Smooth muscle cell (in vitro differentiated cells): Measurements from ENCODE around the gene ZBTB38. TPM values are rescaled to one million over a fixed set of nuclear protein-coding genes. Genes with fewer than 3 reads are reported as not detected.

Source experiments
- DNase-seq: peaks from one replicate; lab custom pipeline; 2025; ENCODE audit not compliant: unreplicated experiment; lab: John Stamatoyannopoulos, UW
- H2AFZ ChIP-seq: fragments of 200-600 bp; sonication (generic); 2 replicates; pipeline ENCODE4 v1.6.0; 2016; ENCODE audit warnings: antibody characterized with exemption, low read depth, mild to moderate bottlenecking
- H3F3A ChIP-seq: fragments of 200-600 bp; sonication (generic); 2 replicates; pipeline ENCODE4 v1.6.0; 2017; ENCODE audit warnings: antibody characterized with exemption, low read depth
- H3K27ac ChIP-seq: fragments of 200-600 bp; sonication (generic); 2 replicates; pipeline ENCODE4 v1.5.1; 2016; ENCODE audit warnings: low read depth, mild to moderate bottlenecking
- H3K27me3 ChIP-seq: fragments of 200-600 bp; sonication (generic); 2 replicates; pipeline ENCODE4 v1.6.1; 2016; ENCODE audit warnings: low read depth, mild to moderate bottlenecking
- H3K36me3 ChIP-seq: fragments of 200-600 bp; sonication (generic); 2 replicates; pipeline ENCODE4 v1.5.1; 2016; ENCODE audit warnings: low read depth
- H3K4me1 ChIP-seq: fragments of 200-600 bp; sonication (generic); 2 replicates; pipeline ENCODE4 v1.5.1; 2016; ENCODE audit warnings: low read depth
- H3K4me2 ChIP-seq: fragments of 200-600 bp; sonication (generic); 2 replicates; pipeline ENCODE4 v1.6.0; 2016; ENCODE audit warnings: mild to moderate bottlenecking
- H3K4me3 ChIP-seq: fragments of 200-600 bp; sonication (generic); 2 replicates; pipeline ENCODE4 v1.5.1; 2016; ENCODE audit warnings: mild to moderate bottlenecking
- H3K79me2 ChIP-seq: fragments of 200-600 bp; sonication (generic); 2 replicates; pipeline ENCODE4 v1.6.0; 2016; ENCODE audit warnings: low read depth, mild to moderate bottlenecking
- H3K9ac ChIP-seq: fragments of 200-600 bp; sonication (generic); 2 replicates; pipeline ENCODE4 v1.6.0; 2016; ENCODE audit warnings: low read depth
- H3K9me3 ChIP-seq: fragments of 200-600 bp; sonication (generic); replicated peaks from 2 replicates; pipeline ENCODE4 v1.5.1; 2016; ENCODE audit warnings: low read depth
- H4K20me1 ChIP-seq: fragments of 200-600 bp; sonication (generic); 2 replicates; pipeline ENCODE4 v1.6.0; 2016; ENCODE audit warnings: low read depth
- WGBS: methylation state at CpG from one replicate; pipeline ENCODE4 v1.1.7; 2016; ENCODE audit warnings: low lambda C conversion rate; 5-methylcytosine and 5-hydroxymethylcytosine counted together
- polyA plus RNA-seq: library from polyadenylated mRNA; unstranded; fragments of >200 nt; fragmentation: Nextera tagmentation; extraction: Ambion mirVana; gene quantifications from 2 replicates; pipeline ENCODE4 v1.2.1, GENCODE V29; 2016
- total RNA-seq: library from RNA; depleted of rRNA; stranded (reverse); fragments of >200 nt; gene quantifications from 2 replicates; pipeline ENCODE4 v1.2.3, GENCODE V29; 2014
- TF ChIP-seq, protein P1 (sequence below): fragments of 200-600 bp; sonication (generic); IDR thresholded peaks from 2 replicates; pipeline ENCODE4 v1.5.1; 2017; ENCODE audit warnings: borderline replicate concordance, mild to moderate bottlenecking, antibody characterized with exemption; ENCODE audit not compliant: insufficient read depth, poor library complexity, severe bottlenecking

ZBTB38 gene
- total and polyA plus RNA-seq, 2 experiments from 2014 or later = 21.7 to 68.0 TPM

DNA sequence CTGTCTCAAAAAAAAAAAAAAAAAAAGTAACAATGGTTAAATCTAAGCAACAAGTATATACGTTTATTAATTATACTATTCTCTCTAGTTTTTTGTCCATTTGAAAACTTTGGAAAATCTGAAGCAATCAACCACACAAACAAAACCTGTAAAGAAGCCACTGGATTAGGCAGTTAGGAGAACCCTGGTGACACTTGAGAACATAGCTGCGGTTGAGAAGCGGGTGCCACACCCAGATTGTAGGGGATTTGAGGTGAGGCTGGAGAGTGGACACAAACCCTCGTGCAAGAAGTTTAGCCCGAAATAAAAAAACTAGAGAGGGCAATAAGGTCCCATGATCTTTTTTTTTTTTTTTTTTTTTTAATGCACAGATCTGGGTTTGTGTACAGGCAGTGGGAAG, 25.9 kb upstream of the ZBTB38 start:
- Histone ChIP-seq H3K79me2 (no peaks in the 10 kb centered on the region), H4K20me1 (no peaks in the 10 kb centered on the region), H3K27me3 (no peaks in the 10 kb centered on the region), H3K4me1 (no peaks in the 10 kb centered on the region), H3K27ac (no peak overlapping the region), H3F3A (no peaks in the 10 kb centered on the region), H3K4me2 (no peak overlapping the region), H3K4me3 (no peak overlapping the region), H3K36me3 (no peaks in the 10 kb centered on the region), H2AFZ (no peak overlapping the region), H3K9ac (no peak overlapping the region), H3K9me3 (no peaks in the 10 kb centered on the region)
- DNase-seq = no peak
- 90% methylated on average over 5 of the region's 5 CpGs for WGBS
- TF ChIP-seq, protein P1, sequence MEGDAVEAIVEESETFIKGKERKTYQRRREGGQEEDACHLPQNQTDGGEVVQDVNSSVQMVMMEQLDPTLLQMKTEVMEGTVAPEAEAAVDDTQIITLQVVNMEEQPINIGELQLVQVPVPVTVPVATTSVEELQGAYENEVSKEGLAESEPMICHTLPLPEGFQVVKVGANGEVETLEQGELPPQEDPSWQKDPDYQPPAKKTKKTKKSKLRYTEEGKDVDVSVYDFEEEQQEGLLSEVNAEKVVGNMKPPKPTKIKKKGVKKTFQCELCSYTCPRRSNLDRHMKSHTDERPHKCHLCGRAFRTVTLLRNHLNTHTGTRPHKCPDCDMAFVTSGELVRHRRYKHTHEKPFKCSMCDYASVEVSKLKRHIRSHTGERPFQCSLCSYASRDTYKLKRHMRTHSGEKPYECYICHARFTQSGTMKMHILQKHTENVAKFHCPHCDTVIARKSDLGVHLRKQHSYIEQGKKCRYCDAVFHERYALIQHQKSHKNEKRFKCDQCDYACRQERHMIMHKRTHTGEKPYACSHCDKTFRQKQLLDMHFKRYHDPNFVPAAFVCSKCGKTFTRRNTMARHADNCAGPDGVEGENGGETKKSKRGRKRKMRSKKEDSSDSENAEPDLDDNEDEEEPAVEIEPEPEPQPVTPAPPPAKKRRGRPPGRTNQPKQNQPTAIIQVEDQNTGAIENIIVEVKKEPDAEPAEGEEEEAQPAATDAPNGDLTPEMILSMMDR = no peak

DNA sequence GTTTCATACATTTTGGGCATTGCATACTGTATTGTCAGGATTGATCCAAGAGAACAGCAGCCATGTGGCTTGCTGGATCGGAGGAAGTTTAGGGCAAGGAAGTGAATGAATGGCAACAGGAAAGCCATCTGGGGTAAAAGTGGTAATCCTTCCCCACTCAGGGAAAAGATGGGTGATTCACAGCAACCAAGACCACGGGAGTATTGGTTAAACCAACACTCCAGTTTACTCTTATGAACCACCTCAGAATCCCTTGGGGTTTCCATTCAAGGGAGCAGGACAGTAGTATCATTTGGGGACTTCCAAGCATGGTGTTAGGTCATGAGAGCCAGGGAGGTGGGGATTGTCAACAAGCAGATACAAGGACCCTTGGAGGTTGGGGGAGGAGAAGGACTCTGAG, 25.2 kb upstream of the ZBTB38 start:
- no peaks in the 10 kb centered on the region for H3K9me3 ChIP-seq
- H4K20me1 ChIP-seq = no peaks in the 10 kb centered on the region
- no peak overlapping the region for H3K4me3 ChIP-seq
- no peak overlapping the region for H3K27ac ChIP-seq
- H3F3A ChIP-seq = no peaks in the 10 kb centered on the region
- H3K4me1 ChIP-seq = no peaks in the 10 kb centered on the region
- H3K36me3 ChIP-seq = no peaks in the 10 kb centered on the region
- no peak overlapping the region for H3K4me2 ChIP-seq
- no peak overlapping the region for H3K9ac ChIP-seq
- no peaks in the 10 kb centered on the region for H3K79me2 ChIP-seq
- H3K27me3 ChIP-seq = no peaks in the 10 kb centered on the region
- TF ChIP-seq, protein P1 = no peak
- no peak overlapping the region for H2AFZ ChIP-seq
- no peak for DNase-seq
- WGBS = 82% methylated on average over 2 of the region's 2 CpGs

DNA sequence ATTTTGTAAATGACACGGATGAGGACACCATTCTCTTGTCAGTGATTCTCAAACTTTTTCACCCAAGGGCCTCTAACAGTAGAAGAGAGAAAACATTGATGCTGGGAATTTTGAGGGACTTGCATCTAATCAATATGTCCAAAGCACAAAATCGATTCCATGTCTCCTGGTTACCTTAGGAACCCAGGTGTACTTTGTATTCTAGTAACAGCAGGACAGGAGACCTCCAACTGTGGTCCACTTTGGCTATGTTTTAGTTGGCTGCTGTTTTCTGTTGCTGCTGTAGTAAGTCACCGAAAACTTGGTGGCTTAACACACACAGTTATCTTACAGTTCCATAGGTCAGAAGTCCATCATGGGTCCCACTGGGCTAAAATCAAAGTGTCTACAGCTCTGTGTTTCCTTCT, 24.4 kb upstream of the ZBTB38 start:
- Histone ChIP-seq H3K27me3 (no peaks in the 10 kb centered on the region), H2AFZ (no peak overlapping the region), H3K9ac (no peak overlapping the region), H3K27ac (no peak overlapping the region), H3K79me2 (no peaks in the 10 kb centered on the region), H3K4me3 (no peak overlapping the region), H4K20me1 (no peaks in the 10 kb centered on the region), H3K36me3 (no peaks in the 10 kb centered on the region), H3K4me1 (no peaks in the 10 kb centered on the region), H3K9me3 (no peaks in the 10 kb centered on the region), H3F3A (no peaks in the 10 kb centered on the region), H3K4me2 (no peak overlapping the region)
- TF ChIP-seq, protein P1 = no peak
- 83% methylated on average over 3 of the region's 3 CpGs for WGBS
- DNase-seq = no peak

DNA sequence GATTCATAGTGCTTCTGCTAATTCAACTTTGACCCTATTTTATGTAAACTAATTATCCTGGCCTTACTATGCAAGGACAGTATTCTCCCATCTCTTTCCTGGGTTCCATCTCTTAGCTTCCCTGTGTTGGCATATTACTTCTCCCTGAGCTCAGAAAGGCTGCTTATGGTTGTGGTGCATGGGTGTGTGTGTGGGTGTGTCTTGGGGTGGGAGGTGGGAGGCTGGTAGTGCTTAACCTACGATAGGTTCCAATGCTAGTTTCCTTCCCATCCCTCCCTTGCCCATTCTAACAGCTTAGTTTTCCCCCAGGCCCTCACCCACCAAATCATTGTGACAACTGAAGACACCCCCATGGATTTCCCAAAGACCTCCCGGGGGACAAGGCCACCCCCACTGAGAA, 22.8 kb upstream of the ZBTB38 start:
- Histone ChIP-seq H3K79me2 (no peaks in the 10 kb centered on the region), H4K20me1 (no peaks in the 10 kb centered on the region), H3K9me3 (no peaks in the 10 kb centered on the region), H3K4me2 (no peak overlapping the region), H3K36me3 (no peaks in the 10 kb centered on the region), H3K4me1 (no peaks in the 10 kb centered on the region), H3F3A (no peaks in the 10 kb centered on the region), H3K27me3 (no peaks in the 10 kb centered on the region), H2AFZ (no peak overlapping the region), H3K4me3 (no peak overlapping the region), H3K9ac (no peak overlapping the region), H3K27ac (no peak overlapping the region)
- DNase-seq = no peak
- 91% methylated on average over 2 of the region's 2 CpGs for WGBS
- TF ChIP-seq, protein P1 = no peak
